Measurements from ENCODE around the gene DYDC2.
"Not testable (repeated sequence)": the region's sequence is repeated elsewhere in the genome, so short reads cannot be mapped to it uniquely, and the experiment has no call there.

Gene DYDC2

GRCh38 chr10:80414142-80414895 is 57.7 kb downstream of the DYDC2 start:
- peak; percentile 11 to 17 for DNase-seq

GRCh38 chr10:80415734-80416478 is 59.3 kb downstream of the DYDC2 start:
- no peak for DNase-seq

- DNase-seq = no peak
Measured at GRCh38 chr10:80416479-80417098, 60.0 kb downstream of the DYDC2 start.

GRCh38 chr10:80417256-80417655 is 60.7 kb downstream of the DYDC2 start:
- not testable (repeated sequence) for DNase-seq

Data from inflammatory macrophage (primary cell).